ENCODE measurements around the gene VPS54.

- TF ChIP-seq, protein P1, sequence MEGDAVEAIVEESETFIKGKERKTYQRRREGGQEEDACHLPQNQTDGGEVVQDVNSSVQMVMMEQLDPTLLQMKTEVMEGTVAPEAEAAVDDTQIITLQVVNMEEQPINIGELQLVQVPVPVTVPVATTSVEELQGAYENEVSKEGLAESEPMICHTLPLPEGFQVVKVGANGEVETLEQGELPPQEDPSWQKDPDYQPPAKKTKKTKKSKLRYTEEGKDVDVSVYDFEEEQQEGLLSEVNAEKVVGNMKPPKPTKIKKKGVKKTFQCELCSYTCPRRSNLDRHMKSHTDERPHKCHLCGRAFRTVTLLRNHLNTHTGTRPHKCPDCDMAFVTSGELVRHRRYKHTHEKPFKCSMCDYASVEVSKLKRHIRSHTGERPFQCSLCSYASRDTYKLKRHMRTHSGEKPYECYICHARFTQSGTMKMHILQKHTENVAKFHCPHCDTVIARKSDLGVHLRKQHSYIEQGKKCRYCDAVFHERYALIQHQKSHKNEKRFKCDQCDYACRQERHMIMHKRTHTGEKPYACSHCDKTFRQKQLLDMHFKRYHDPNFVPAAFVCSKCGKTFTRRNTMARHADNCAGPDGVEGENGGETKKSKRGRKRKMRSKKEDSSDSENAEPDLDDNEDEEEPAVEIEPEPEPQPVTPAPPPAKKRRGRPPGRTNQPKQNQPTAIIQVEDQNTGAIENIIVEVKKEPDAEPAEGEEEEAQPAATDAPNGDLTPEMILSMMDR (IDR thresholded peaks at IDR 0.05) = no peak
- TF ChIP-seq POLR2A (IDR thresholded peaks at IDR 0.05) (no peak), POLR2AphosphoS5 (IDR thresholded peaks at IDR 0.05) (no peak), EP300 (IDR thresholded peaks at IDR 0.05) (peak in 1 of 4 donors; percentile 1)
Measured at GRCh38 chr2:64063924-64064331, 44.7 kb upstream of the VPS54 start.
